A549 treated with dexamethasone at 1 μM for 4 hours (cell line): Measurements from ENCODE around the gene OPALIN. TPM values are rescaled to one million over a fixed set of nuclear protein-coding genes. Genes with fewer than 3 reads are reported as not detected.

Experiments
- total RNA-seq: library from RNA; stranded (reverse); fragments of 200-300 nt; extraction: Qiagen RNA extraction; gene quantifications from 5 replicates; pipeline ENCODE4 v1.2.3, GENCODE V29; 2022

OPALIN gene, protein sequence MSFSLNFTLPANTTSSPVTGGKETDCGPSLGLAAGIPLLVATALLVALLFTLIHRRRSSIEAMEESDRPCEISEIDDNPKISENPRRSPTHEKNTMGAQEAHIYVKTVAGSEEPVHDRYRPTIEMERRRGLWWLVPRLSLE
- total RNA-seq, result not detected in 5 replicates

GRCh38 chr10:96358851-96359540 is at the start of gene OPALIN:
Gene OPALIN, minus strand, starts transcription at chr10:96359002. Its CDS starts 106 bp downstream, at chr10:96358896.

GRCh38 chr10:96304230-96304629 is 54.6 kb downstream of the OPALIN start, which contains the start of gene DNTT:
Gene DNTT, plus strand, starts transcription at chr10:96304434. Its CDS starts 64 bp downstream, at chr10:96304498.

Other genes starting within 250 kb of the OPALIN start
- gene ZNF518A, start 228.7 kb downstream of the OPALIN start, total RNA-seq, result 4.6 to 9.2 TPM (median 7.3 TPM) in 5 replicates
- 0.09 TPM in 1 of 5 replicates, not detected in the others for gene BLNK, start 87.4 kb downstream of the OPALIN start, total RNA-seq
- gene DNTT, start 54.6 kb downstream of the OPALIN start, total RNA-seq, result not detected in 5 replicates
- 0.05 to 0.09 TPM (median 0.07 TPM) in 5 replicates for gene TLL2, start 154.9 kb upstream of the OPALIN start, total RNA-seq
- gene TM9SF3, start 228.0 kb upstream of the OPALIN start, total RNA-seq, result 51.4 to 116 TPM (median 99.5 TPM) in 5 replicates